Ovary (tissue), 3 donors: ENCODE results near the gene SCRN3.

Experiments used
- EP300 ChIP-seq: sonication (generic); formaldehyde crosslinking; IDR thresholded peaks from one replicate; pipeline ENCODE4 v1.6.1; 2017; ENCODE audit warnings: antibody characterized with exemption
- POLR2A ChIP-seq: fragments of 450-650 bp; IDR thresholded peaks from one replicate; pipeline ENCODE4 v1.6.1; 2017; ENCODE audit warnings: antibody characterized with exemption, mild to moderate bottlenecking, moderate library complexity
- TF ChIP-seq, protein P1 (sequence below), 3 donors: fragments of 450-650 bp in 2 of 3; fragments of 200-600 bp in 1 of 3; IDR thresholded peaks; one replicate each; pipeline versions ENCODE4 v1.5.1 to v1.8.0; 2016 to 2022; ENCODE audit warnings: antibody characterized with exemption in 3 of 3, mild to moderate bottlenecking in 1 of 3
- donor health status: DM: no; HTN: no; CAD: no.

DNA sequence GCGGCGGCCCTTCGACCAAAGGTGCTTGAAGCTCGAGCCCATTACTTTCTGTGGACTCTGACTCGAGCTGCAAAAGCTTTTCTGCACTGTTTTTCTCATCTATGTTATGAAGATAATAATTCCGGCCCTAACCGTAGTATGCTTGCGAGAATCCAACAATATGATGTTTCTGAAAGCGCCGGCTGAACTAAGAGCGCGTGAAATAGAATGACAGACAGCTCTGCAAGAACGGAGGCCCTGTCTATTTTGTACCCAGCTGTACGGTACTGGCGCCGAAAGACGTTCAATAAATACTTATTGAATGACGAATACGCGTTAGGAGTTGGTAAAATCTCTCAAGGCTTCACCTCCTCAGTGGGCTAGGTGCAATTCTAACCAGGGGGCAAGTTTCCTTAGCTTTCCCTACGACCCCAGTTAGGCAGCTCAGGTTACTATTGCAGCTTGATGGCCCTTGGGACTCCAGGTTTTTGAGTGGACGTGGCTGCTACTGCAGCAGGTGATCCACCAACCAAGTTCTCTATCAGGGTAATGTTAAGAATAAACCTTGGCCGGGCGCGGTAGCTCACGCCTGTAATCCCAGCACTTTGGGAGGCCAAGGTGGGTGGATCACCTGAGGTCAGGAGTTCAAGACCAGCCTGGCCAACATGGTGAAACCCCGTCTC lies 570 bp downstream of the SCRN3 start:
- TF ChIP-seq, protein P1, sequence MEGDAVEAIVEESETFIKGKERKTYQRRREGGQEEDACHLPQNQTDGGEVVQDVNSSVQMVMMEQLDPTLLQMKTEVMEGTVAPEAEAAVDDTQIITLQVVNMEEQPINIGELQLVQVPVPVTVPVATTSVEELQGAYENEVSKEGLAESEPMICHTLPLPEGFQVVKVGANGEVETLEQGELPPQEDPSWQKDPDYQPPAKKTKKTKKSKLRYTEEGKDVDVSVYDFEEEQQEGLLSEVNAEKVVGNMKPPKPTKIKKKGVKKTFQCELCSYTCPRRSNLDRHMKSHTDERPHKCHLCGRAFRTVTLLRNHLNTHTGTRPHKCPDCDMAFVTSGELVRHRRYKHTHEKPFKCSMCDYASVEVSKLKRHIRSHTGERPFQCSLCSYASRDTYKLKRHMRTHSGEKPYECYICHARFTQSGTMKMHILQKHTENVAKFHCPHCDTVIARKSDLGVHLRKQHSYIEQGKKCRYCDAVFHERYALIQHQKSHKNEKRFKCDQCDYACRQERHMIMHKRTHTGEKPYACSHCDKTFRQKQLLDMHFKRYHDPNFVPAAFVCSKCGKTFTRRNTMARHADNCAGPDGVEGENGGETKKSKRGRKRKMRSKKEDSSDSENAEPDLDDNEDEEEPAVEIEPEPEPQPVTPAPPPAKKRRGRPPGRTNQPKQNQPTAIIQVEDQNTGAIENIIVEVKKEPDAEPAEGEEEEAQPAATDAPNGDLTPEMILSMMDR (IDR thresholded peaks at IDR 0.05): no peak
- no peak for TF ChIP-seq POLR2A
- no peak for TF ChIP-seq EP300
